K562 (cell line): ENCODE data around the gene DLG4. TPM values are rescaled to one million over a fixed set of nuclear protein-coding genes. Genes with fewer than 3 reads are reported as not detected.
A peak's percentile ranks its signal among the peaks of the same experiment; 100 is the strongest.

Source experiments
- ATF4 ChIP-seq: fragments of 450-650 bp; formaldehyde crosslinking; IDR thresholded peaks from 2 replicates; pipeline ENCODE4 v1.4.0; 2022; ENCODE audit warnings: mild to moderate bottlenecking, moderate library complexity
- ETS1 ChIP-seq: conservative IDR thresholded peaks from 2 replicates; pipeline ENCODE4 v1.6.1; 2011; ENCODE audit warnings: low read depth, mild to moderate bottlenecking, low read length; ENCODE audit not compliant: control insufficient read depth
- GABPB1 ChIP-seq: sonication (generic); formaldehyde crosslinking; IDR thresholded peaks from 2 replicates; pipeline ENCODE4 v1.8.0; 2022; ENCODE audit warnings: mild to moderate bottlenecking, missing genetic modification reagents
- JUND ChIP-seq, 2 experiments: IDR thresholded peaks; 2 replicates in 1 of 2; 3 replicates in 1 of 2; pipeline ENCODE4 v1.6.1; 2011; ENCODE audit warnings: borderline replicate concordance in 2 of 2, low read depth in 2 of 2, low read length in 2 of 2, improper control_type of control experiment in 1 of 2, missing biosample characterization in 1 of 2, missing genetic modification characterization in 1 of 2, missing genetic modification reagents in 1 of 2
- MCM3 ChIP-seq: fragments of 450-650 bp; IDR thresholded peaks from 2 replicates; pipeline ENCODE4 v1.6.1; 2016
- MIER1 ChIP-seq: fragments of 450-650 bp; IDR thresholded peaks from 2 replicates; pipeline ENCODE4 v1.6.1; 2016; ENCODE audit warnings: antibody characterized with exemption, mild to moderate bottlenecking, low read depth
- NCOA6 ChIP-seq: fragments of 450-650 bp; IDR thresholded peaks from 2 replicates; pipeline ENCODE4 v1.6.1; 2017; ENCODE audit warnings: mild to moderate bottlenecking
- NR2C2 ChIP-seq, 2 experiments: fragments of 200-800 bp in 1 of 2; sonication (Bioruptor generic) in 1 of 2; sonication (generic) in 1 of 2; formaldehyde crosslinking in 1 of 2; IDR thresholded peaks; 2 replicates each; pipeline versions ENCODE4 v1.6.1 to v1.8.0; 2016 to 2022; ENCODE audit warnings: mild to moderate bottlenecking in 1 of 2, missing compliant biosample characterization in 1 of 2, missing genetic modification characterization in 1 of 2, missing genetic modification reagents in 1 of 2
- PHB2 ChIP-seq: fragments of 450-650 bp; IDR thresholded peaks from 2 replicates; pipeline ENCODE4 v1.6.1; 2017; ENCODE audit warnings: low read depth
- RBM15 ChIP-seq: fragments of 200-400 bp; formaldehyde crosslinking; IDR thresholded peaks from 2 replicates; pipeline ENCODE4 v1.6.1; 2018; ENCODE audit warnings: mild to moderate bottlenecking, low read length, moderate library complexity; ENCODE audit not compliant: insufficient read depth
- SMARCE1 ChIP-seq: fragments of 450-650 bp; IDR thresholded peaks from 2 replicates; pipeline ENCODE4 v1.7.1; 2016; ENCODE audit warnings: mild to moderate bottlenecking
- TGIF2 ChIP-seq: sonication (generic); formaldehyde crosslinking; IDR thresholded peaks from 2 replicates; pipeline ENCODE4 v1.8.1; 2022; ENCODE audit warnings: mild to moderate bottlenecking, missing genetic modification reagents, moderate library complexity
- THRA ChIP-seq: fragments of 450-650 bp; IDR thresholded peaks from 2 replicates; pipeline ENCODE4 v1.6.1; 2017; ENCODE audit warnings: mild to moderate bottlenecking, moderate library complexity
- YBX1 ChIP-seq: fragments of 450-650 bp; IDR thresholded peaks from 2 replicates; pipeline ENCODE4 v1.7.1; 2016; ENCODE audit warnings: mild to moderate bottlenecking
- ZFP91 ChIP-seq: sonication (generic); formaldehyde crosslinking; IDR thresholded peaks from 2 replicates; pipeline ENCODE4 v1.8.0; 2022; ENCODE audit warnings: mild to moderate bottlenecking, missing genetic modification reagents
- ZKSCAN8 ChIP-seq: fragments of 200-800 bp; sonication (Bioruptor generic); IDR thresholded peaks from 2 replicates; pipeline ENCODE4 v1.6.1; 2016; ENCODE audit warnings: missing genetic modification characterization, missing compliant biosample characterization
- polyA plus RNA-seq, 8 experiments: library from polyadenylated mRNA; depleted of rRNA in 4 of 8; stranded (reverse) in 5 of 8; unstranded in 3 of 8; fragments of >200 nt; fragmentation: Nextera tagmentation in 2 of 8; fragmentation: Illumina TruSeq in 1 of 8; extraction: Ambion mirVana in 2 of 8; extraction: Trizol in 1 of 8; gene quantifications; 2 replicates each; pipeline versions ENCODE4 v1.2.1 to v1.2.3, GENCODE V29; 2011 to 2014; ENCODE audit warnings: inconsistent platforms in 1 of 8, missing spikeins in 1 of 8
- total RNA-seq, 7 experiments: library from RNA; depleted of rRNA in 6 of 7; stranded (reverse); fragments of >200 nt in 6 of 7; fragmentation: Illumina TruSeq in 2 of 7; extraction: Trizol in 2 of 7; gene quantifications; 2 replicates each; pipeline versions ENCODE4 v1.2.1 to v1.2.3, GENCODE V29; 2011 to 2021; ENCODE audit warnings: low replicate concordance in 1 of 7
- TF ChIP-seq, protein P1 (sequence below): sonication (generic); formaldehyde crosslinking; IDR thresholded peaks from 2 replicates; pipeline ENCODE4 v1.8.0; 2022; ENCODE audit warnings: mild to moderate bottlenecking, missing genetic modification reagents
- TF ChIP-seq, protein P2 (sequence below): fragments of 250-450 bp; sonication (Bioruptor Pico); IDR thresholded peaks from 2 replicates; pipeline ENCODE4 v1.4.0; 2020; ENCODE audit warnings: mild to moderate bottlenecking, moderate library complexity, borderline replicate concordance

The DLG4 gene
- total and polyA plus RNA-seq, 9 of the 15 experiments (the other 6 are each of a cell fraction or from before 2014, with no cell fraction given), result 0.03 to 12.0 (median 4.1) TPM

DNA sequence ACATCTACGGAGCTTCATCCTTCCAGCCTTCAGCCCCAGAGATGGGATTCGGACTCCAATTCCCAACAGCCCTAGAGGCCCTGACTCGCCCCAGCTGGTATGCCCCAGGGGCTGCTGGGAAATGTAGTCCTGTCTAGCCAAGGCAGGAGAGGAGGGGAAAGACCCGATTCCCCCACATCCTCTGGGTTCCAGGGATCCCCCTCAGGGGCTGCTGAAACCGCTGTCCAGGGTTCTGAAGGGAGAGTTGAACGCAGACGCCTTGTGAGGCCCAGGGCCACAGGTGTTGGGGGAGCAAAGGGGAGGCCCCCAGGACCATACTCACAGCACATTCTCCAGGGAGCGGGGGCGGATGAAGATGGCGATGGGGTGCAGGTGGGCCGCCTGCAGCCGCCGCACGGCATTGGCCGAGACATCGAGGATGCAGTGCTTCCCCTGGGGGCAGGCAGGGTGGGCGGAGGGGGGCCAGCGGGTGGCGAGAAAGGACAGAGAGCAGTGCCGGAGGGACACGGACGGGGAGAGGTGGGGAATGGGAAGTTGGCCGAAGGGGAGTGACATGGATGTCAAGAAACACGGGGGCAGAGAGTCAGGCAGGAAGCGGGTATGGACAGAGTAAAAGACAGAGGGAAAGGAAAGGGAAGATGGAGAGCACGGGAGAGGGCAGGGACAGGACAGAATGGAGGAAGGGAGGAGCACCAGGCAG is 27.9 kb downstream of the DLG4 start (continued):
- TF ChIP-seq, protein P1, sequence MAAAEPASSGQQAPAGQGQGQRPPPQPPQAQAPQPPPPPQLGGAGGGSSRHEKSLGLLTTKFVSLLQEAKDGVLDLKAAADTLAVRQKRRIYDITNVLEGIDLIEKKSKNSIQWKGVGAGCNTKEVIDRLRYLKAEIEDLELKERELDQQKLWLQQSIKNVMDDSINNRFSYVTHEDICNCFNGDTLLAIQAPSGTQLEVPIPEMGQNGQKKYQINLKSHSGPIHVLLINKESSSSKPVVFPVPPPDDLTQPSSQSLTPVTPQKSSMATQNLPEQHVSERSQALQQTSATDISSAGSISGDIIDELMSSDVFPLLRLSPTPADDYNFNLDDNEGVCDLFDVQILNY, result no peak
- TF ChIP-seq JUND (IDR thresholded peaks at IDR 0.05; ENCODE audit: borderline replicate concordance, low read depth, low read length), result peak; percentile 85
- no peak; the same call in 2 of the 3 replicates for TF ChIP-seq JUND (tag; IDR thresholded peaks at IDR 0.05; ENCODE audit: borderline replicate concordance, low read depth, low read length)
- TF ChIP-seq THRA, result no peak
- no peak for TF ChIP-seq ZFP91
- TF ChIP-seq TGIF2 (CRISPR knock-in tag), result no peak
- TF ChIP-seq YBX1, result no peak
- no peak for TF ChIP-seq SMARCE1
- TF ChIP-seq NR2C2 (CRISPR knock-in tag; IDR thresholded peaks at IDR 0.05), result no peak
- TF ChIP-seq NR2C2 (tag; IDR thresholded peaks at IDR 0.05), result peak; percentile 61; the same call in 1 of the 2 replicates
- no peak for TF ChIP-seq ATF4 (CRISPR knock-in tag)
- TF ChIP-seq ZKSCAN8 (CRISPR knock-in tag), result no peak
- TF ChIP-seq MIER1, result no peak
- no peak for TF ChIP-seq NCOA6
- no peak for TF ChIP-seq GABPB1 (CRISPR knock-in tag)
- no peak for TF ChIP-seq RBM15
- TF ChIP-seq, protein P2, sequence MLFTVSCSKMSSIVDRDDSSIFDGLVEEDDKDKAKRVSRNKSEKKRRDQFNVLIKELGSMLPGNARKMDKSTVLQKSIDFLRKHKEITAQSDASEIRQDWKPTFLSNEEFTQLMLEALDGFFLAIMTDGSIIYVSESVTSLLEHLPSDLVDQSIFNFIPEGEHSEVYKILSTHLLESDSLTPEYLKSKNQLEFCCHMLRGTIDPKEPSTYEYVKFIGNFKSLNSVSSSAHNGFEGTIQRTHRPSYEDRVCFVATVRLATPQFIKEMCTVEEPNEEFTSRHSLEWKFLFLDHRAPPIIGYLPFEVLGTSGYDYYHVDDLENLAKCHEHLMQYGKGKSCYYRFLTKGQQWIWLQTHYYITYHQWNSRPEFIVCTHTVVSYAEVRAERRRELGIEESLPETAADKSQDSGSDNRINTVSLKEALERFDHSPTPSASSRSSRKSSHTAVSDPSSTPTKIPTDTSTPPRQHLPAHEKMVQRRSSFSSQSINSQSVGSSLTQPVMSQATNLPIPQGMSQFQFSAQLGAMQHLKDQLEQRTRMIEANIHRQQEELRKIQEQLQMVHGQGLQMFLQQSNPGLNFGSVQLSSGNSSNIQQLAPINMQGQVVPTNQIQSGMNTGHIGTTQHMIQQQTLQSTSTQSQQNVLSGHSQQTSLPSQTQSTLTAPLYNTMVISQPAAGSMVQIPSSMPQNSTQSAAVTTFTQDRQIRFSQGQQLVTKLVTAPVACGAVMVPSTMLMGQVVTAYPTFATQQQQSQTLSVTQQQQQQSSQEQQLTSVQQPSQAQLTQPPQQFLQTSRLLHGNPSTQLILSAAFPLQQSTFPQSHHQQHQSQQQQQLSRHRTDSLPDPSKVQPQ (CRISPR knock-in tag), result no peak
- no peak for TF ChIP-seq PHB2
- TF ChIP-seq ETS1, result peak; percentile 98
- no peak for TF ChIP-seq MCM3
